GM18951 (cell line): Measurements from ENCODE around the gene FAM9B.

ENCODE experiments used
- POLR2A ChIP-seq: IDR thresholded peaks from 4 replicates; pipeline ENCODE4 v1.6.1; 2011; ENCODE audit warnings: mild to moderate bottlenecking; ENCODE audit not compliant: insufficient read length, insufficient read depth; ENCODE audit errors: extremely low read depth
- in situ Hi-C: fragments of 300-500 bp; cut with MboI; formaldehyde crosslinking; loops from one replicate; pipeline ENCODE4 v1.12.0; 2022; ENCODE audit warnings: low sequenced_read_pairs, mixed read lengths, inconsistent platforms; ENCODE audit not compliant: unreplicated experiment

The FAM9B gene

DNA sequence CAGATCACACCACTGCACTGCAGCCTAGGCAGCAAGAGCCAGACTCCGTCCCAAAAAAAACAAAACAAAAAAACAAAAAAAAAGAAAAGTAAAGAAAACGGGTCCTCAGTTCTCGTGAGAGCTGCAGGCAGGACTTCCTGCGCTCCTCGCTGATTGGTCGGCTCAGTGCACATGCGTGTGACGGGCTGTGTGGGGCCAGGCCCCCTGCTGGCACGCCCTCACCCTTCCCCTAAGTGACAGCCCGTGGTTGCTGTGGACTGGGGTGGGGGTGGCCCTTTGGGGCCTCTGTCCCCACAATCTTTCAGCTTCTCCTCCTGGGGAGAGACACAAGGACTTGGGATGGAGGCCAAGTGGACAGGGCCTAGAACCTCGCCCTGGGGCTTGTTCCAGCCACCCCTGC, at the start of gene FAM9B:
TSS of gene FAM9B (minus strand) at position 139 of the 400 bp plus-strand sequence. CDS start 1,141 bp downstream, outside the sequence.
- in situ Hi-C loops, result no loop called here
- TF ChIP-seq POLR2A, result no peak

DNA sequence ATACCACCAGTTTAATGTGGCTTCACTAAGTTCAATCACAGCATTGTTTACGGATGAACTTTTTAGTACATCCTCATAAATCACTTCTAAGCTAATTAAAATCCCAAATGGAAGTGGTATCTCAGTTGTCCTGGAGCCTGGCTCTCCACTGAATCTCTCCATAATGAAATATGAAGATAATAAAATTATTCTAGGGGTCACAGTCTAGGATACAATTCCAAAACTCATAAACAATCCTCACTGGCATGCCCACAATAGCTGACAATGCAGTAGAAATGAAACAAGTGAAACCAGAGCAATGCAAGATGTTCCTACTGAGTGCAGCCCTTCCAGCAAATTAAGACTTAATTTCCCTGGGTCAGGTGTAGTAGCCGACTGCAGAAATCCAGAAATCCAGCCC, 47.3 kb upstream of the FAM9B start:
- in situ Hi-C loops, result no loop called here
- TF ChIP-seq POLR2A, result no peak

DNA sequence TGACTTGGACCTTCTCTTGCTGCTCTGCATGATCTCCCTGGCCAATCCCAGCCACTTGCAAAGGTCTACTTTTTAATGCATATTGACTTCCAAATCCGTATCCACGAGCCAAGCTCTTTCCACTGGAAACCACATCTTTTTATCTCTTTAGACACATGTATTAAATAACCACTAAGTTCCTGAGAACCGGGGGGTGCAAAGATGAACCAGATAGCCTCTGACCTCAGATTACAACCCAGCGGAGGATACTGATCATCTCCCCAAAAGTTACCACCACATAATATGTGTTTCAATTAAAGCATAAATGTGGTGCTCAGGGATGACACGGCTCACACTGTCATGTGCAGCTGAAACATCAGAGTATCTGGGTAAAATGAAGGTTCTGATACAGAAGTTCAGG, 40.4 kb upstream of the FAM9B start:
- no peak for TF ChIP-seq POLR2A
- in situ Hi-C loops, result no loop called here

DNA sequence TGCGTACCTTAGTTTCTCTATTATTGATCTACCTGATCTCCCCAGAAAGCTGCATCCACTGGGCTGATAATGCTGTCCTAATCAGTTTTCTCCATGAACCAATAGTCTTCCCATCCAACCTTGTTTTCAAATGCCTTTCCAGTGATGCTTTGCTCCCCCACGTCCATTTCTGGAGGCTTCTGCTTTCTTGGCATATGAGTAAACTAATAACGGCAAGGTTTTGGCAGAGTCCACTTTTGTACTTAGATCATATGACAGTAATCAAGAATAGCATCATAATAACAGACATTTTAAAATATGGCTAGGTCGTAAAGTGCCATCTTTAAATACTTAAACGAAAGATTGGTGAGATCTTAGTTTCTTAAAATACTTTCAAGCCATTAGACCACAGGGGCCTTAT, 38.4 kb upstream of the FAM9B start:
- no peak for TF ChIP-seq POLR2A
- in situ Hi-C loops, result no loop called here

DNA sequence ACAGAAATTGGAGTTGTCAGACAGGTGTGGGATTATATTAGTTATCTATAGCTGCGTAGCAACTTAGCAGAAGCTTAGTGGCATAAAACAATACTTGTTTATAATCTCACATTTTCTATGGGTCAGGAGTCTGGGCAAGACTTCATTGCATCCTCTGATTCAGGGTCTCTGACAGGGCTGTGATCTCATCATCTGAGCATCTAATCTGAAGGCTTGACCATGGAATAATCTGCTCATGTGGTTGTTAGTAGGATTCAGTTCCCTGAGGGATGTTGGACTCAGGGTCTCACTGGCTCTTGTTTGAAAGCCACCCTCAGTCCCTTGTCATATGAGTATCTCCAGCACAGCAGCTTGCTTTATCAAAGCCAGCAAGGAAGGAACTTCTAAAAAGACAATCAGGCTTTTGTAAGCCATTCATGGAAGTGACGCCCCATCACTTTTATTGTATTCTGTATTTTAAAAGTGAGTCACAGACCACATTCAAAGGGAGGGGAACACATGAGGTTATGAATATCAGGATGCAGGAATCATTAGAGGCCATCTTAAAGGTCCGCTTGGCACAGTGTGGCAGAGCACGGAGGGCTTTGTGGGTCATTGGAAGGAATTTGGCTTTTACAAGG, 37.2 kb upstream of the FAM9B start:
- TF ChIP-seq POLR2A, result no peak
- in situ Hi-C loops, result no loop called here

DNA sequence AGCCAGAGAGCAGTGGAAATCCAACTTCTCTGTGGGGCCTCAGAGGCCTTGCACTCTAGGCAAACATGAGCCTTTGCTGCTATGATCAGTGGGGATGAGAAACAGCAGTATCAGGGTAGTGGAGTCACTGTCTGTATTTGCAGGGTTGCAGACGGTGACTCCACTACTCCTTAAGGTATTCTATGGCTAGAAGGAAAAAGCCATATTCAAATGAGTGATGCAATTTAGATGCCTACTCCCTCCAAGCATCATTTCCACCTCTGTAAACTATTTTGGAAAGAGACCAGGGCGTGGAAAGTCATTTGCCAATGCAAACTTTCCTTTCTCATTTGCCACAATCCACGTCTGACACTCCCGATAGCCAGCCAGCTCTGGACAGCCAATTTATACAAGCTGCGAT, 35.6 kb upstream of the FAM9B start:
- TF ChIP-seq POLR2A, result no peak
- in situ Hi-C loops, result no loop called here

DNA sequence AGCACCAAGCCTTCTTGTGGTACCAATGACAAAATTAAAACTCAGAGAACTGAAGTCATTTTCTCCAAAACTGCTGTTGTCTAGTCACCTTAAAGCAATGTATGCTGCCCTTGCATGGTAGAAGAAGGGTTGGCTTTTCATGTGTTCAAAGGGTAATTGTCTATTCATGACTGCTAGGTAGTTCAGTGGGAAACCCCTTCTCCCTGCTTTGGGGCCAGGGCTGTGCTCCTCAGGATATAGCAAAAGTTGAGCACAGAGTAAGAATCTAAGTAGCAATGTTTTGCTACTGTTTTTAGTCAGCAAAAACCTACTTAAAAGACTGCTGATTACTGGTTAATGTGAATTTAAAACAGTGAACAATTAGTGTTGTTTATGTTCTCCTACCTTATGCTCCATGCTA, 30.8 kb upstream of the FAM9B start:
- no peak for TF ChIP-seq POLR2A
- in situ Hi-C loops, result no loop called here

DNA sequence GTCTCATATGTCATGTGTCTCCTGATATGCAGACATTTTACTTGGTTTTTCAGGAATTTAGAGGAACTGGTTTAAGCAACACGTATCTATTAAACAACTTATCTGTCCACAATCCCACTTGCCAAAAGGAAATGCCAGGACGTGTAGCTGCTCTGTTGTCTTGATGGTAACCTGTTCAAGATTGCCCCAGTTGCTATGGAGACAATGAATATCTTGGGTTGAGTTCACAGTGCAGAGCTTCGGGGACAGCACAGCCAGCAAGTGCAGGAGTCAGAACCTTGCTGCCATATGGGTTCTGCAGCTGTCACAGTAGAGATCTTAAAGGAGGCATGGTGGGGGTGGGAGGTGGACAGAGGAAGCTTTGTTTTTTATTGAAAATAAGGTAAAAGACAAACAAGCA, 28.7 kb upstream of the FAM9B start:
- TF ChIP-seq POLR2A, result no peak
- in situ Hi-C loops, result no loop called here

DNA sequence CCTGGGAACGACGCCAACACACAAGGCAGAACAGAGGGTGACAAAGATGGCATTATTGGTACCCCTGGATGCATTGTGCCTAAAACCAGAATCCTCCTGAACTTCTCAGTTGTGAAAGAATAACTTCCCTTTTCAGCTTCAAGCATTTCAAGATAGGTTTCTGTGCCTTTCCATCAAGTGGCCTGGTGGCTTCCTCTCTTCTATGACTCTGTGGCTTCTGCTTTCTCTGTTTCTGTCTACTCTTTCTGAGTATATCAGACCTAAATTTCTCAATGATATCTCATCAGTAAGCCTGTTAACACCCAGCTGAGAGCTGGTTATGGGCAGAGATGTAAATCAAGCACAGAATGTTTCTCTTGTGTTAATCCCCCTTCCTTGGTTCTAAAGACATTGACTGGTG, 21.4 kb upstream of the FAM9B start:
- in situ Hi-C loops, result no loop called here
- no peak for TF ChIP-seq POLR2A

DNA sequence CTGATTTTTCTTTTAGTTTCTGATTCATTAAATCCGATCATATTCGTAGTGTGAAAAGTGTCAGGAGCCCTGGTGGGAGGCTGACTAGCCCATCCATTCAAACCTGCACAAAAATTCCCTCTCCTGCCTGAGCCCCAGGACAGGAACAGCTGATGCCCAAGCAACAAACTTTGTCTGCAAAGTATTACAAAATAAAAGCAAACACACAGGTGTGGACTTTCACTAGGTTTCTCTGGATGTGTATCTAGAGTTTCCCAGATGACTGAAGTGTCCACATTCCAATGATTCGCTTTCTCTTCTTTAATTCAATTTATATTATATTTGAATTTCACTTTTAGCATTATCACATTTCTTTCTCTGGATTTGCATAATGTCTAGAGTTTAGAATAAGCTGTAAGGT, 18.2 kb upstream of the FAM9B start:
- no peak for TF ChIP-seq POLR2A
- in situ Hi-C loops, result no loop called here

DNA sequence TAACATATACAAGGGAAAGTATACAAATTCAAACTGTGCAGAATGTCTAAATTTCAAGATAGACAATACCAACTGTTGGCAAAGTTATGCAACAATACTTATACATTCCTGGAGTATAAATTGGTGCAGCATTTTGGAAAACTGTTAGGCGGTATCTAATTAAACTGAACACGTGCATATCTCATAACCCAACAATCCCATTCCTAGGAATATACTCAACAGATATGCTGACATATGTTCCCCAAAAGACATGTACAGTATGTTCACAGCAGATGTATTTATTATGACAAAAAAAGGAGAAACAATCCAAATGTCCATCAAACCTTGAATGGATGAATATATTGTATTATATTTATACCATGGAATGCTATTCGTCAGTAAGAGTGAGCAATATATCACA, 16.4 kb upstream of the FAM9B start:
- no peak for TF ChIP-seq POLR2A
- in situ Hi-C loops, result no loop called here

DNA sequence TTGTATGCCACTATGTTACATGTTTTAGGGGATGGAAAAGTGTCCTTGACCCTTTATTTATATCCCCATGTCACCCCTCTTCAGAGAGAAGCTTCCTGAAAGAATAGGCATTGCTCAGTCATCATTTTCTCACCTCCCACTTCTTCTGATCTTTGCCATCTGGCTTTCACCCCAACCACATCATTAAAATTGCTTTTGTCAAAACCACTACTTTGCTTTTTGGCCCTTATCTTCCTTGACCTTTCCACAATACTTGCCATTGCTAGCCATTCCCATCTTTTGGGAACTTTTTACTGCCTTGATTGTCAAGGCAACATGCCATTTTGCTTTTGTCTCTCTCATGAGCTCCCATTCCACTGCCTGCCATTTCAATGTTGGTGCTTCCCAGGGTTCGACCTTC, 14.9 kb upstream of the FAM9B start:
- TF ChIP-seq POLR2A, result no peak
- in situ Hi-C loops, result no loop called here

DNA sequence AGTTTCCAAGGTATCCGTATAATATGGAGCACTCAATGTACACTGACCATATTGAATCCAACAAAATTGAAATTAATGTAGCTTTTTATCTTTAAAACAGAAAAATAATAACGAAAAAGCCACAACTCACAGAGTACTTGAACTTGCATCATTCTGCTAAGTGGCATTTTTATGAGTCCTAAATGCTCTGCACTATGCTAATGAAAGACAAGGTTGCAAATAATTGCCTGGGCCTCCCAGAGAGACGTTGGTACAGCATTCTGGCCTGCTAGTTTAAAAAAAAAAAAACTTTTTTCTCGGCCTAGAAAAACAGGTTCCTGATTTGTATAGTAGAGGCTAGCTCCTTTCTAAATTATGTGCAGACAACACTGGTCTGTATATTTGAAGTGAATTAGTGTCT, 4.3 kb upstream of the FAM9B start:
- in situ Hi-C loops, result no loop called here
- TF ChIP-seq POLR2A, result no peak

DNA sequence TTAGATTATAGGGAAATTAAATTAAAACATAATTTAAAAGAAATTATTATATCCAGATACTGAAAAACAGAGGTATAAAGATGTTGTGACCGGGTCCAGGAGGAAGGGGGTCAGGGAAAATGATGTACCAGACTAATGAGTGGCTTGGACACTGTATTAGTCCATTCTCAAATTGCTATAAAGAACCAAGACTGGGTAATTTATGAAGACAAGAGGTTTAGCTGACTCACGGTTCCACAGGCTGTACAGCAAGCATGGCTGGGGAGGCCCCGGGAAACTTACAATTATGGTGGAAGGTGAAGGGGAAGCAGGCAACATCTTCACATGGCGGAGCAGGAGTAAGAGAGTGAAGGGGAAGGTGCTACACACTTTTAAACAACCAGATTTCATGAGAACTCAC, 3.4 kb upstream of the FAM9B start:
- in situ Hi-C loops, result no loop called here
- TF ChIP-seq POLR2A, result no peak

DNA sequence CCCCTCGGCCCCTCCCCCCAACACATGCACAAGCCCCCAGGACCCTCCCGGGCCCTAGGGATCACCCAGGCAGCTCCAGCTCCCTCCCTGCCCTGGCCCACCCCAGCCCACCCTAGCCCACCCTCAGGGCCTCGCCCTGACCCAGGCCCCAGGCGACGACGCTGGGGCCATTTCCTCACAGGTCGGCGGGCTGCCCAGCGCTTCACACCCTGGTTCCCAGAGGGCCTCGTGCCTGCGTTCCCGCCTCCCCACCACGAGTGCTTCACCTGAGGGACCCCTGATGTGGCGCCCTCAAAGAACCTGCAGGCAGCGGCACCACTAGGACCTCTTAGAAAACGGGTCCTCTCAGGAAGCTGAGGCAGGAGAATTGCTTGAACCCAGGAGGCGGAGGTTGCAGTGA, 341 bp downstream of the FAM9B start:
- in situ Hi-C loops, result no loop called here
- no peak for TF ChIP-seq POLR2A
